Measurements from ENCODE around the gene EIF4B. TPM values are rescaled to one million over a fixed set of nuclear protein-coding genes. Genes with fewer than 3 reads are reported as not detected.
"Not testable (repeated sequence)": the region's sequence is repeated elsewhere in the genome, so short reads cannot be mapped to it uniquely, and the experiment has no call there.

EIF4B gene
- total and polyA plus RNA-seq, 2 donors (not counting 1 experiment from before 2014, with no cell fraction given), result 252 to 674 TPM

- no peak for DNase-seq
- no peak overlapping the region for H3K4me3 Mint-ChIP-seq
- Histone ChIP-seq H3K4me1 (ENCODE audit: control insufficient read depth in 2 of 2, insufficient read depth in 2 of 2, low read length in 2 of 2) (no peaks in the 10 kb centered on the region), H3K79me2 (ENCODE audit: control insufficient read depth, insufficient read depth, low read length) (peaks cover 6% of the 10 kb centered on the region), H3K27ac (ENCODE audit: low read length in 2 of 2) (no peak overlapping the region), H3K4me3 (ENCODE audit: control extremely low read depth in 1 of 5, extremely low read depth in 1 of 5, insufficient read depth in 1 of 5, low read depth in 2 of 5, low read length in 4 of 5) (no peak overlapping the region), H3K36me3 (replicated peaks in 1 of 2; ENCODE audit: control extremely low read depth in 1 of 2, control insufficient read depth in 1 of 2, extremely low read depth in 1 of 2, insufficient read depth in 2 of 2, low read length in 1 of 2) (peaks cover 19 to 78% of the 10 kb centered on the region in 2 experiments), H3K4me2 (replicated peaks; ENCODE audit: low read depth, low read length, poor library complexity, severe bottlenecking) (no peak overlapping the region), H3K27me3 (replicated peaks in 1 of 4; ENCODE audit: control extremely low read depth in 1 of 4, control insufficient read depth in 3 of 4, insufficient read depth in 4 of 4, low read length in 3 of 4) (no peaks in the 10 kb centered on the region), H3K9ac (ENCODE audit: low read length) (no peak overlapping the region), H4K20me1 (ENCODE audit: control insufficient read depth, insufficient read depth, low read length, poor library complexity, severe bottlenecking) (peaks cover 20% of the 10 kb centered on the region), H3K9me3 (ENCODE audit: control extremely low read depth in 1 of 3, control insufficient read depth in 2 of 3, insufficient read depth in 1 of 3, low read length in 2 of 3) (no peaks in the 10 kb centered on the region), H2AFZ (ENCODE audit: insufficient read depth, low read depth, low read length, poor library complexity, severe bottlenecking) (no peak overlapping the region)
- intact Hi-C loops (cut with micrococcal nuclease), result no loop called here
- H3K9me3 Mint-ChIP-seq (ENCODE audit: insufficient read depth), result no peaks in the 10 kb centered on the region
- no peak for ATAC-seq (ENCODE audit: low read depth)
- CTCF ChIA-PET, result interaction anchor here (0.8 kb wide), 1 partner anchor 12 kb away, joined by 3 read pairs; no protein-coding TSS in a partner anchor
- H3K4me1 Mint-ChIP-seq, result no peaks in the 10 kb centered on the region
- WGBS (ENCODE audit: insufficient coverage), result no CpG with 5 or more reads among the region's 3 CpGs
- H3K27me3 Mint-ChIP-seq, result no peaks in the 10 kb centered on the region
- no peak for TF ChIP-seq CTCF (IDR thresholded peaks at IDR 0.05)
- TF ChIP-seq EZH2 (IDR thresholded peaks at IDR 0.05; ENCODE audit: borderline replicate concordance, insufficient read depth, low read depth, low read length, poor library complexity, severe bottlenecking), result no peak
- POLR2A ChIA-PET, result no interaction called here
- no peak overlapping the region for H3K27ac Mint-ChIP-seq
These were observed 25.4 kb downstream of the EIF4B start for GRCh38 chr12:53031616-53032015.

- H3K9ac ChIP-seq (ENCODE audit: low read length); H3K4me3 Mint-ChIP-seq; H3K4me1 Mint-ChIP-seq; H3K4me2 ChIP-seq (replicated peaks; ENCODE audit: low read depth, low read length, poor library complexity, severe bottlenecking); H3K27me3 Mint-ChIP-seq; H3K27ac ChIP-seq (ENCODE audit: low read length in 2 of 2); H2AFZ ChIP-seq (ENCODE audit: insufficient read depth, low read depth, low read length, poor library complexity, severe bottlenecking); CTCF ChIA-PET; H3K9me3 Mint-ChIP-seq (ENCODE audit: insufficient read depth); H3K4me3 ChIP-seq (ENCODE audit: control extremely low read depth in 1 of 5, extremely low read depth in 1 of 5, insufficient read depth in 1 of 5, low read depth in 2 of 5, low read length in 4 of 5); H3K27ac Mint-ChIP-seq; ATAC-seq (ENCODE audit: low read depth); DNase-seq; H3K9me3 ChIP-seq (ENCODE audit: control extremely low read depth in 1 of 3, control insufficient read depth in 2 of 3, insufficient read depth in 1 of 3, low read length in 2 of 3); H3K79me2 ChIP-seq (ENCODE audit: control insufficient read depth, insufficient read depth, low read length); H3K4me1 ChIP-seq (ENCODE audit: control insufficient read depth in 2 of 2, insufficient read depth in 2 of 2, low read length in 2 of 2); H3K27me3 ChIP-seq (replicated peaks in 1 of 4; ENCODE audit: control extremely low read depth in 1 of 4, control insufficient read depth in 3 of 4, insufficient read depth in 4 of 4, low read length in 3 of 4); intact Hi-C loops (cut with micrococcal nuclease): not testable (repeated sequence)
- H3K36me3 ChIP-seq (replicated peaks in 1 of 2; ENCODE audit: control extremely low read depth in 1 of 2, control insufficient read depth in 1 of 2, extremely low read depth in 1 of 2, insufficient read depth in 2 of 2, low read length in 1 of 2), result peaks cover 21 to 80% of the 10 kb centered on the region in 2 experiments
- 95% methylated on average over 8 of the region's 10 CpGs for WGBS (ENCODE audit: insufficient coverage)
- POLR2A ChIA-PET, result interaction anchor here (0.6 kb wide), 1 partner anchor 10 kb away, joined by 3 read pairs; no protein-coding TSS in a partner anchor
- peaks cover 18% of the 10 kb centered on the region for H4K20me1 ChIP-seq (ENCODE audit: control insufficient read depth, insufficient read depth, low read length, poor library complexity, severe bottlenecking)
These were observed 27.6 kb downstream of the EIF4B start for GRCh38 chr12:53033832-53034231.
